Sigmoid colon (tissue), 4 donors: ENCODE results near the gene GPC4.

Experiments used
- CTCF ChIP-seq, 4 experiments: fragments of 450-650 bp in 3 of 4; fragments of 200-600 bp in 1 of 4; IDR thresholded peaks; one replicate each; pipeline ENCODE4 v1.5.1; 2016 to 2019; ENCODE audit warnings: antibody characterized with exemption in 4 of 4, mild to moderate bottlenecking in 3 of 4, moderate library complexity in 2 of 4
- EP300 ChIP-seq, 4 donors: sonication (generic); formaldehyde crosslinking; IDR thresholded peaks; one replicate each; pipeline ENCODE4 v1.6.1; 2017; ENCODE audit warnings: antibody characterized with exemption in 4 of 4

DNA sequence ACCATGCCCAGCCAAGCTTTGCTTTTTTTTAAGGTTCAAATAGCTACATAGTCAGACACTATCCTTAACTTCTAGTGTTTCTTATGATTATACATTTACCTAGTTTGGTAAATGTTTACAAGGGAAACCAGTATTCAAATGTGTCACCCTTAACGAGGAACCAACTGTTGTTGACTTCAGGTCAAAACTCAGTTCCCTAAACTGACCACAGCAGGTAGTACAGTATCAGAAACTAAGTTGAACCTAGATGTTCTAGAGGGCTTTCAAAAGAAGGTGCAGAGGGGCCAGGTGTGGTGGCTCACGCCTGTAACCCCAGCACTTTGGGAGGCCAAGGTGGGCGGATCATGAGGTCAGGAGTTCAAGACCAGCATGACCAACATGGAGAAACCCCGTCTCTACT, 11.3 kb downstream of the GPC4 start:
- TF ChIP-seq CTCF (IDR thresholded peaks at IDR 0.05): no peak
- no peak for TF ChIP-seq EP300 (IDR thresholded peaks at IDR 0.05)
